Small intestine (tissue), 7 donors: ENCODE data around the gene ZBTB16. TPM values are rescaled to one million over a fixed set of nuclear protein-coding genes. Genes with fewer than 3 reads are reported as not detected.
A peak's percentile ranks its signal among the peaks of the same experiment; 100 is the strongest.

Experiments
- DNase-seq, 2 donors: peaks; one replicate each; pipeline versions ENCODE4 v3.0.0 to v3.0.0-alpha.2; 2013
- FAIRE-seq: peaks from 2 replicates; lab custom pipeline; 2012; peaks lifted over from hg19 to GRCh38; lab: Jason Lieb, UNC
- H3K27ac ChIP-seq, 3 donors: one replicate each; pipeline ENCODE4 v1.5.1; 2013; ENCODE audit warnings: low read length in 2 of 3, mild to moderate bottlenecking in 2 of 3, control low read depth in 1 of 3, inconsistent platforms in 1 of 3, low read depth in 1 of 3, moderate library complexity in 1 of 3
- H3K27me3 ChIP-seq, 3 donors: one replicate each; pipeline ENCODE4 v1.6.1; 2013; ENCODE audit warnings: low read length in 3 of 3, inconsistent platforms in 1 of 3; ENCODE audit not compliant: control insufficient read depth in 3 of 3, insufficient read depth in 3 of 3
- H3K36me3 ChIP-seq, 3 donors: one replicate each; pipeline ENCODE4 v1.6.1; 2013; ENCODE audit warnings: low read length in 3 of 3, inconsistent platforms in 1 of 3, low read depth in 1 of 3, mild to moderate bottlenecking in 1 of 3, moderate library complexity in 1 of 3; ENCODE audit not compliant: control insufficient read depth in 3 of 3, insufficient read depth in 2 of 3
- H3K4me1 ChIP-seq, 3 donors: one replicate each; pipeline ENCODE4 v1.6.1; 2013; ENCODE audit warnings: low read length in 2 of 3, inconsistent platforms in 1 of 3, low read depth in 1 of 3, mild to moderate bottlenecking in 1 of 3, moderate library complexity in 1 of 3; ENCODE audit not compliant: control insufficient read depth in 3 of 3, insufficient read depth in 2 of 3
- H3K4me3 ChIP-seq, 3 donors: one replicate each; pipeline ENCODE4 v1.5.1; 2013; ENCODE audit warnings: low read length in 3 of 3, control low read depth in 1 of 3, inconsistent platforms in 1 of 3, low read depth in 1 of 3, mild to moderate bottlenecking in 1 of 3, moderate library complexity in 1 of 3
- H3K9me3 ChIP-seq, 2 donors: one replicate each; pipeline ENCODE4 v1.6.1; 2013; ENCODE audit warnings: low read depth in 1 of 2, low read length in 1 of 2; ENCODE audit not compliant: control insufficient read depth in 2 of 2, insufficient read depth in 1 of 2
- WGBS, 3 donors: extraction: QIAGEN DNeasy Blood & Tissue Kit; methylation state at CpG; one replicate each; pipeline ENCODE4 v1.1.7; 2013; 5-methylcytosine and 5-hydroxymethylcytosine counted together
- polyA plus RNA-seq, 4 donors: library from polyadenylated mRNA; stranded (reverse) in 3 of 4; unstranded in 1 of 4; fragments of 200-250 nt in 3 of 4; fragments of 120-200 nt in 1 of 4; gene quantifications; one replicate each; pipeline versions ENCODE4 v1.2.1 to v1.2.3, GENCODE V29; 2013
- donor health status: healthy with polysubstance abuse.
- donor health status: control.
- donor health status: control.
- donor health status: Bipolar disorder and iron deficiency.
- donor health status: healthy.

ZBTB16 gene
- polyA plus RNA-seq, 4 donors = 1.5 to 32.4 (median 17.4) TPM

- no peaks in the 10 kb centered on the region for H3K36me3 ChIP-seq
- peaks cover 43 to 79% (median 49%) of the 10 kb centered on the region in 3 donors for H3K4me1 ChIP-seq
- H3K9me3 ChIP-seq = no peaks in the 10 kb centered on the region
- no peaks in the 10 kb centered on the region for H3K27me3 ChIP-seq
- peak overlapping the region; percentile 59 to 71 (median 60) for H3K27ac ChIP-seq
- 55 to 81% (median 67%) methylated on average over 8 of the region's 8 CpGs for WGBS, 3 donors
- DNase-seq = peak; percentile 63 to 86
- no peak for FAIRE-seq
- H3K4me3 ChIP-seq = no peak overlapping the region
Measured at GRCh38 chr11:114176321-114176720, 116.8 kb downstream of the ZBTB16 start.

- Histone ChIP-seq H3K36me3 (no peaks in the 10 kb centered on the region), H3K9me3 (no peaks in the 10 kb centered on the region), H3K4me1 (peaks cover 26 to 55% (median 29%) of the 10 kb centered on the region in 3 donors), H3K27me3 (no peaks in the 10 kb centered on the region), H3K27ac (peak overlapping the region; percentile 46 to 94 (median 69)), H3K4me3 (no peak overlapping the region)
- 58 to 78% (median 64%) methylated on average over 1 of the region's 1 CpG for WGBS, 3 donors
- no peak for DNase-seq
- no peak for FAIRE-seq
Measured at GRCh38 chr11:114178656-114179055, 119.1 kb downstream of the ZBTB16 start.

GRCh38 chr11:114179234-114179941, 119.9 kb downstream of the ZBTB16 start:
- peak; percentile 94 for FAIRE-seq
- H3K4me1 ChIP-seq = peaks cover 23 to 48% (median 28%) of the 10 kb centered on the region in 3 donors
- H3K27me3 ChIP-seq = no peaks in the 10 kb centered on the region
- H3K4me3 ChIP-seq = no peak overlapping the region
- no peaks in the 10 kb centered on the region for H3K36me3 ChIP-seq
- no peaks in the 10 kb centered on the region for H3K9me3 ChIP-seq
- peak overlapping the region; percentile 46 to 94 (median 79) for H3K27ac ChIP-seq
- 8 to 16% (median 13%) methylated on average over 5 of the region's 5 CpGs for WGBS, 3 donors
- DNase-seq = peak; percentile 82 to 99

GRCh38 chr11:114180301-114181055, 121.0 kb downstream of the ZBTB16 start:
- H3K4me1 ChIP-seq = peaks cover 20 to 39% (median 21%) of the 10 kb centered on the region in 3 donors
- no peaks in the 10 kb centered on the region for H3K27me3 ChIP-seq
- peak; percentile 66 to 80 for DNase-seq
- H3K4me3 ChIP-seq = no peak overlapping the region
- no peaks in the 10 kb centered on the region for H3K9me3 ChIP-seq
- peak overlapping the region; percentile 46 to 94 (median 79) for H3K27ac ChIP-seq
- 51 to 75% (median 68%) methylated on average over 7 of the region's 7 CpGs for WGBS, 3 donors
- no peaks in the 10 kb centered on the region for H3K36me3 ChIP-seq
- no peak for FAIRE-seq

- no peak for FAIRE-seq
- peaks cover 16 to 33% (median 19%) of the 10 kb centered on the region in 3 donors for H3K4me1 ChIP-seq
Measured at GRCh38 chr11:114181195-114181594, 121.7 kb downstream of the ZBTB16 start.

GRCh38 chr11:114181752-114182151, 122.2 kb downstream of the ZBTB16 start:
- FAIRE-seq = no peak
- WGBS, 3 donors = 90 to 94% (median 93%) methylated on average over 8 of the region's 8 CpGs
- peaks cover 16 to 28% (median 19%) of the 10 kb centered on the region in 3 donors for H3K4me1 ChIP-seq
- no peaks in the 10 kb centered on the region for H3K9me3 ChIP-seq
- H3K4me3 ChIP-seq = no peak overlapping the region
- H3K27me3 ChIP-seq = no peaks in the 10 kb centered on the region
- peak overlapping the region in 1 of 3 donors; percentile 94 for H3K27ac ChIP-seq
- no peaks in the 10 kb centered on the region for H3K36me3 ChIP-seq
- no peak for DNase-seq

More at GRCh38 chr11:114181195-114181594, 121.7 kb downstream of the ZBTB16 start:
- no peak overlapping the region for H3K4me3 ChIP-seq
- H3K27me3 ChIP-seq = no peaks in the 10 kb centered on the region
- peak overlapping the region in 1 of 3 donors; percentile 94 for H3K27ac ChIP-seq
- H3K9me3 ChIP-seq = no peaks in the 10 kb centered on the region
- H3K36me3 ChIP-seq = no peaks in the 10 kb centered on the region
- WGBS, 3 donors = 68 to 97% (median 91%) methylated on average over 3 of the region's 3 CpGs
- no peak for DNase-seq

- H3K27me3 ChIP-seq = no peaks in the 10 kb centered on the region
- FAIRE-seq (no peak), DNase-seq (no peak)
- WGBS, 3 donors = 82 to 89% (median 89%) methylated on average over 11 of the region's 11 CpGs
- no peaks in the 10 kb centered on the region for H3K9me3 ChIP-seq
- H3K4me1 ChIP-seq = peaks cover 16 to 23% (median 16%) of the 10 kb centered on the region in 3 donors
- peaks cover 0 to 2% (median 0%) of the 10 kb centered on the region in 3 donors for H3K36me3 ChIP-seq
- peak overlapping the region in 2 of 3 donors; percentile 11 to 71 for H3K27ac ChIP-seq
- no peak overlapping the region for H3K4me3 ChIP-seq
Measured at GRCh38 chr11:114182471-114183043, 123.0 kb downstream of the ZBTB16 start.

- Histone ChIP-seq H3K27ac (peak overlapping the region in 2 of 3 donors; percentile 11 to 71), H3K4me3 (no peak overlapping the region), H3K27me3 (no peaks in the 10 kb centered on the region), H3K4me1 (peaks cover 12 to 19% (median 16%) of the 10 kb centered on the region in 3 donors), H3K36me3 (peaks cover 0 to 3% (median 1%) of the 10 kb centered on the region in 3 donors), H3K9me3 (no peaks in the 10 kb centered on the region)
- FAIRE-seq (no peak), DNase-seq (peak in 1 of 2 donors; percentile 60)
- 58 to 86% (median 76%) methylated on average over 15 of the region's 15 CpGs for WGBS, 3 donors
Measured at GRCh38 chr11:114183044-114183511, 123.6 kb downstream of the ZBTB16 start.
